ENCODE data around the gene SYT15.
"Not testable (repeated sequence)": the region's sequence is repeated elsewhere in the genome, so short reads cannot be mapped to it uniquely, and the experiment has no call there.

The SYT15 gene

GRCh38 chr10:46559231-46559671 is 19.7 kb upstream of the SYT15 start:
- no peak for DNase-seq (ENCODE audit: low read depth)
- no peak for TF ChIP-seq CTCF (IDR thresholded peaks at IDR 0.05; ENCODE audit: control insufficient read depth, insufficient read depth, low read depth, low read length, missing control alignments)
- H3K4me3 ChIP-seq (ENCODE audit: control insufficient read depth, low read depth, low read length): no peak overlapping the region

- DNase-seq (ENCODE audit: low read depth): no peak
- no peak for TF ChIP-seq CTCF (IDR thresholded peaks at IDR 0.05; ENCODE audit: control insufficient read depth, insufficient read depth, low read depth, low read length, missing control alignments)
- H3K4me3 ChIP-seq (ENCODE audit: control insufficient read depth, low read depth, low read length): no peak overlapping the region
Measured at GRCh38 chr10:46560381-46560780, 18.5 kb upstream of the SYT15 start.

- H3K4me3 ChIP-seq (ENCODE audit: control insufficient read depth, low read depth, low read length): no peak overlapping the region
- DNase-seq (ENCODE audit: low read depth): no peak
Measured at GRCh38 chr10:46560952-46561351, 18.0 kb upstream of the SYT15 start.

GRCh38 chr10:46565591-46566332 is 13.2 kb upstream of the SYT15 start:
- TF ChIP-seq CTCF (IDR thresholded peaks at IDR 0.05; ENCODE audit: control insufficient read depth, insufficient read depth, low read depth, low read length, missing control alignments): peak; percentile 88
- not testable (repeated sequence) for H3K4me3 ChIP-seq (ENCODE audit: control insufficient read depth, low read depth, low read length)
- peak; percentile 68 for DNase-seq (ENCODE audit: low read depth)

More at GRCh38 chr10:46560952-46561351, 18.0 kb upstream of the SYT15 start:
- no peak for TF ChIP-seq CTCF (IDR thresholded peaks at IDR 0.05; ENCODE audit: control insufficient read depth, insufficient read depth, low read depth, low read length, missing control alignments)

- H3K4me3 ChIP-seq (ENCODE audit: control insufficient read depth, low read depth, low read length); DNase-seq (ENCODE audit: low read depth): not testable (repeated sequence)
Measured at GRCh38 chr10:46567151-46567550, 11.8 kb upstream of the SYT15 start.

GRCh38 chr10:46570655-46571054 is 8.3 kb upstream of the SYT15 start:
- DNase-seq (ENCODE audit: low read depth); H3K4me3 ChIP-seq (ENCODE audit: control insufficient read depth, low read depth, low read length): not testable (repeated sequence)

- not testable (repeated sequence) for DNase-seq (ENCODE audit: low read depth); H3K4me3 ChIP-seq (ENCODE audit: control insufficient read depth, low read depth, low read length)
Measured at GRCh38 chr10:46572765-46573164, 6.2 kb upstream of the SYT15 start.

- DNase-seq (ENCODE audit: low read depth): peak; percentile 32
Measured at GRCh38 chr10:46573314-46573713, 5.6 kb upstream of the SYT15 start.

GRCh38 chr10:46573884-46574283 is 5.0 kb upstream of the SYT15 start:
- H3K4me3 ChIP-seq (ENCODE audit: control insufficient read depth, low read depth, low read length); DNase-seq (ENCODE audit: low read depth): not testable (repeated sequence)

More at GRCh38 chr10:46573314-46573713, 5.6 kb upstream of the SYT15 start:
- H3K4me3 ChIP-seq (ENCODE audit: control insufficient read depth, low read depth, low read length): not testable (repeated sequence)

- not testable (repeated sequence) for H3K4me3 ChIP-seq (ENCODE audit: control insufficient read depth, low read depth, low read length); DNase-seq (ENCODE audit: low read depth)
Measured at GRCh38 chr10:46577624-46578473, 1.1 kb upstream of the SYT15 start.

- DNase-seq (ENCODE audit: low read depth); H3K4me3 ChIP-seq (ENCODE audit: control insufficient read depth, low read depth, low read length): not testable (repeated sequence)
Measured at GRCh38 chr10:46579378-46579777, 450 bp downstream of the SYT15 start.

GRCh38 chr10:46581997-46582396 is 3.1 kb downstream of the SYT15 start:
- not testable (repeated sequence) for DNase-seq (ENCODE audit: low read depth)

GRCh38 chr10:46582568-46582967 is 3.6 kb downstream of the SYT15 start:
- DNase-seq (ENCODE audit: low read depth); H3K4me3 ChIP-seq (ENCODE audit: control insufficient read depth, low read depth, low read length): not testable (repeated sequence)

More at GRCh38 chr10:46581997-46582396, 3.1 kb downstream of the SYT15 start:
- H3K4me3 ChIP-seq (ENCODE audit: control insufficient read depth, low read depth, low read length): not testable (repeated sequence)

Measured in AG09309 (cell line).